GM18517 (cell line): ENCODE results near the gene ANKRD34C.
"Not testable (repeated sequence)": the region's sequence is repeated elsewhere in the genome, so short reads cannot be mapped to it uniquely, and the experiment has no call there.

ENCODE experiments used
- ATAC-seq: cut with Tn5 transposase; IDR thresholded peaks from one replicate; pipeline ENCODE4 v1.9.1; 2021; ENCODE audit warnings: mild to moderate bottlenecking, moderate library complexity; ENCODE audit not compliant: unreplicated experiment

The ANKRD34C gene

DNA sequence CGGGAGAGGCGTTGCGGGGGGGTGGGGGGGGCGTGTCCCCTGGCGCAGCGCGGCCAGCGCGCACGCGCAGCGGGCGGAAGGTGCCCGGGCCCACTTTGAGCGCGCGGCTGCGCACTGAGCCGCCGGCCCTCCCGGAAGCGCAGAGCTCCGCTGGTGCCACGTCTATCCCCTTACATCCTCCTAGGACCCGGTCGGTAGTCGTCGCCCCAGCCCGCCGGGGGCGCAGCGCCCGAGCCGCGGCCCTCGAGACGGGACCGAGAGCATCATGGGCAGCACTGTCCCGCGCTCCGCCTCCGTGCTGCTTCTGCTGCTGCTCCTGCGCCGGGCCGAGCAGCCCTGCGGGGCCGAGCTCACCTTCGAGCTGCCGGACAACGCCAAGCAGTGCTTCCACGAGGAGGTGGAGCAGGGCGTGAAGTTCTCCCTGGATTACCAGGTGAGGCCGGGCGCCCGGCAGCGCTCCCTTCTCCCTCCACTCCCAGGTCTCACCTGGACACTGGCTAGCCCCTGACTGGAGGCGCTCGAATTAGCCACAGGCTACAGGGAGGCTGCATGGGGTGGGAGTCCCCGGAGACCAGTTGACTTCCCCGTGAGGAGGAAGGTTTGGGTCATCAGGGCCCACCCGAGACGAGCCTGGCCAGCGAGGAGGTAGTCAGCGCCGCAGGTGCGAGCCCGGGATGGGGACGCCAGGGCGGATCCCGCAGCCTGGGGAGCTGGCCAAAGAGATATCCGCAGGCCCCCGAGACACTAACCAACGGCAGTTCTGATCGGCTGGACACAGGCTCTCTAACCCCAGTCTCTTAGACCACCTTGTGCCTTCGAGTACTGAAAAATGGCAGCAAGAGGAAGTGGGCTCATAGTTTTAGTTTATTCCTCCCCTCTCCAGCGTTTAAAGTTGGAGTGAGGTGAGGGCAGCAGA, 28.7 kb downstream of the ANKRD34C start, which contains the start of gene TMED3:
TMED3 (plus strand) TSS at position 128 of the 916 bp plus-strand sequence; CDS start at position 266, 138 bp downstream.
- peak; percentile 79 for ATAC-seq

DNA sequence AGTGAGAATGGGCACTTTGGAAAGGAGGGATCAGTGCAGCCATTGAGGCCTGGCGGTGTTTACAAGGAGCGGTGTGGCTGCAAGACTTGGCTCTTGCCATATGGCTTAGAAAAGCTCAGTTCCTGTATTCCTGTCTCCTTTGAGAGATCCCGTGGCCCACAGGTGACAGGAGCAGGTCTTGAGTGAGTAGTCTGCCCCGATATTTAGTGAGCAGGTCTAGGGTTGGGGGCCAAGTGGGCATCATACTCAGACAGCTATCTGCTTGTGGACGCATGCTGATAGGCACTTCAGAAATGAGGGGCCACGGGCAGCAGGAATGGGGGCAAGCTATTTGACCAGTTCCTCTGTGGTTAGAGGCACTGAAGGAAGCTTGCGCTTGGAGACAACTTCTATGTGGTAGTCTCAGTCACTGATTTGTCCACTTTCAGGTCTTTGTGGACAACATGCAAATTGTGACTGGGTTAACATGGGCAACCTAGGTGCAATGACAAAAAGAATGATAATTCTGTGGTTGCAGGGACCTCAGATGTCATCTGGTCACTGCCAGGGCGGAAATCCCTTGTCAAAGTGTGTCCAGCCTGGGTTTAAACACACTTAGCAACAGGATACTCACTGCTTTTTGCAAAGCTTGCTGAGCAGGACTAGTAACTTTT, 29.5 kb downstream of the ANKRD34C start:
- no peak for ATAC-seq

DNA sequence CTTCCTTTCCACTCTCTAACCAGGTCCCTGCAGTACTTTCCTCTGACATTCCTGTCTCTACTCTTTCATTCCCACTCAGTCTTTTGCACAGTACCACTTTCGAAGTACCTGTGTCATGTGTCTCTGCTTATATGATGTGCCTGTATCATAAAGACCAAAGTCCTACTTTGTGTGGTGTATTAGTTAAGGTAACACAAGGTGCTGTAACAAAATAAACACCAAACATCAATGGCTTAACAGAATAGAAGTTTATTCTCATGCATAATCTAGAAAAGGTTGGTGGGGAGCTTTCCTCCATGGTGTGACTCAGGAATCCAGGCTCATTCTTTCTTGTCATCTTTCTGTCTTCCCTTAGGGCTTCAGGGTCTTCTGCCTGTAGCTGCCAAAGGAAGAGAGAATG, 31.7 kb downstream of the ANKRD34C start:
- no peak for ATAC-seq

GRCh38 chr15:79314811-79315210, 32.3 kb downstream of the ANKRD34C start:
- ATAC-seq = no peak

DNA sequence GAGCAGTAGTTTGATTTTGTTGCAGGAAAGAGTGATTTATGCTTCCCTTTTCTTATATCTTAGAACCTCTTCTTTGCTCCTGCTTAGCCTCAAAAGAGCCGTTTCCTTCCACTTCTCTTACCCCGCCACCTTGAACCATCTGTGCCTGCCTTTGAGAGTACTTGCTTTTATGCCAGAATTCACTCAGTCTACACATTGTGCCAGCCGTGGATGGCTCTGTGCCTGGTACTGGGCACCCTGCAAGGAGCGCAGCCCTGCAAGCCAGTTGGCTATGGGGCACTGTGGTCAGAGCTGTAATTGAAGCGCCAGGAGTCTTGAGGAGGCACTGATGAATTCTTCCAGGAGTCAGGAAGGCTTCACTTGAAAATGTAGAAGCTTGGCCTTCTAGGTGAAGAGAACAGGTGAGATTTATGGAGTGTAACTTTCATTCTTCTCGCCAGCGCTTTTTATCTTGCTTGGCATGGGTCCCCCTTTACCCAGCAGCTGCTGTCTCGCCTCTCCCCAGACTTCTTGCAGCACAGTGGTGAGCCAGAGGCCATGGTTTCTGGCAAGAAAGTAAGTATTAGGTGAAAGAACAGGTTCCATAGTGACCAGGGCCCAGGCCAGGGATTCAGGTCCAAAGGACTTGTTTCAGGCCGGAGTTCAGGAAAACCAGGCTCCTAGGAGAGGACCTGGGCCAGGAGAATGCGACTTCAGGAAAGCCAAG, 33.3 kb downstream of the ANKRD34C start:
- ATAC-seq = no peak

GRCh38 chr15:79316864-79317263, 34.3 kb downstream of the ANKRD34C start:
- no peak for ATAC-seq

GRCh38 chr15:79319973-79320372, 37.5 kb downstream of the ANKRD34C start:
- not testable (repeated sequence) for ATAC-seq

GRCh38 chr15:79321876-79322275, 39.4 kb downstream of the ANKRD34C start:
- ATAC-seq = no peak

DNA sequence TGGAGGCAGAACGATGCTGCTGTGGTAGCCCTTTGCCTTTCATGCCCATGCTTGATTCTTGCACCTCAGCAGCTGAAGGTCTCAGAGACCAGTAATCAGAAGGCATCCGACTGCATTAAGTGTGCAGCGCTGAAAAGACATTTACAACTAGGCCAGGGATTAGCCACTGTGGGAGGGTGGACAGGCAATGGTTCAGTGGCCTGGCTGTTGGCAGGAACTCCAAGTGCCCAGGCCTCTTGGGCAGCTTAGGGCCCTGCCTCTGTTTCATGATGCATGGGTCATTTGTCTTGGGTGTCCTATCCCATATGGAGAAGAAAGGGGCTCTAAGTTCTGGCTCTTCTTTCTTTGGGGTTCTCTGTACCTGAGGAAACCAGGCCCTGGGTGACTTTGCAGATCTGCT, 39.8 kb downstream of the ANKRD34C start:
- ATAC-seq = no peak

DNA sequence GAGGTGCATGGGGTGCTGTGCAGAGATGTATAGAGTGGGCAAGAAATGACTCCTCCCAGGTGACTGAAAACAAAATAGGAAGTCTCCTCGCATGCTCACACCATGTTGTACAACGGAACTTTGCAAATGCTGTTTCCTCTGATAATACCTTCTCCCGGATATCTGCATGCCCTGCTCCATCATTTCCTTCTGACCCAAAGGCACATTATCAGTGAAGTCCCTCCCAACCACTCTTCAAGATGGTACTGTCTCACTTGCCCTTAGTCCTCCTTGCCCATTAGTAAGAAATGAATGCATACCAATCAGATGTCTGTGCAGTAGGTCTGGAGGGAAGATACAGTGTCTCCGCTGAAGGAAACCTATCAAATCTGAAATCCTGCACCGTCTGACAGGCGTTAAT, 40.4 kb downstream of the ANKRD34C start:
- ATAC-seq = no peak

- ATAC-seq = no peak
Measured at GRCh38 chr15:79329171-79329611, 46.7 kb downstream of the ANKRD34C start.
